ENCODE measurements around the gene CDYL.

CDYL gene

GRCh38 chr6:4916954-4917561 lies 140.9 kb downstream of the CDYL start:
- Histone ChIP-seq H3K9me2 (ENCODE audit: low read depth, low read length) (no peaks in the 10 kb centered on the region), H3K36me3 (ENCODE audit: insufficient read depth, low read length) (no peaks in the 10 kb centered on the region), H2AFZ (ENCODE audit: low read length) (no peak overlapping the region), H4K20me1 (ENCODE audit: insufficient read depth, low read length) (no peaks in the 10 kb centered on the region), H3K9ac (ENCODE audit: low read length) (no peak overlapping the region), H3K4me1 (ENCODE audit: insufficient read depth, low read length, severe bottlenecking) (no peaks in the 10 kb centered on the region), H3K79me2 (ENCODE audit: insufficient read depth, low read length) (no peaks in the 10 kb centered on the region), H3K4me2 (ENCODE audit: low read length) (no peak overlapping the region), H3K4me3 (ENCODE audit: low read depth, low read length, poor library complexity, severe bottlenecking) (no peak overlapping the region), H3K27ac (ENCODE audit: low read depth, low read length, poor library complexity, severe bottlenecking) (no peak overlapping the region), H3F3A (ENCODE audit: insufficient read depth, low read length) (no peaks in the 10 kb centered on the region), H3K9me3 (ENCODE audit: low read length) (no peaks in the 10 kb centered on the region), H3K27me3 (ENCODE audit: insufficient read depth, low read length) (no peaks in the 10 kb centered on the region)
- no peak for TF ChIP-seq EZH2 (IDR thresholded peaks at IDR 0.05; ENCODE audit: borderline replicate concordance, low read length)
- TF ChIP-seq CTCF (IDR thresholded peaks at IDR 0.05; ENCODE audit: low read length) = no peak

DNA sequence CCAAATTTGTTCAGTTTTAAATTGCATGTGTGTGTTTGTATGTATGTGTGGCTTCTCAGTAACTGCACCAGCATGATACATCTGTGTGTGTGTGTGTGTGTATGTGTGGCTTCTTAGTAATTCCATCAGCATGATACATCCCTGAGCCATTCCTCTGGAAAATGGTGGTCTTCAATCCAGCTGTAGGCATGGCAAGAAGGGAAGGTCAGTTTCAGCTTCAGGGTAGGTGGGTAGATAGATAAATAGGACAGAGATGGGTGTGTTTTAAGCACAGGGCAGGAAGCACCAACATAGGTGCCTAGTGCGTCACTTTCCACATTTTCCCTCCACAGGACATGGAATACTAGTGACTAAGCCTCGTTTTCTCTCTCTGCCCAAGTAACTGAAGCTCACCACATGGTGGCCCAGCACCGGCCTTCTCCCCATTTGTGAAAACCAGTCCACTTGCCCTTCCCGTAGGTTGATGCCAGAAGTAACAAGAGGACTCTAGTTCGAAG lies 144.8 kb downstream of the CDYL start:
- no peak overlapping the region for H3K27ac ChIP-seq (ENCODE audit: low read depth, low read length, poor library complexity, severe bottlenecking)
- H3F3A ChIP-seq (ENCODE audit: insufficient read depth, low read length) = no peaks in the 10 kb centered on the region
- no peak for TF ChIP-seq EZH2 (IDR thresholded peaks at IDR 0.05; ENCODE audit: borderline replicate concordance, low read length)
- TF ChIP-seq CTCF (IDR thresholded peaks at IDR 0.05; ENCODE audit: low read length) = no peak
- H3K9me2 ChIP-seq (ENCODE audit: low read depth, low read length) = no peaks in the 10 kb centered on the region
- no peaks in the 10 kb centered on the region for H4K20me1 ChIP-seq (ENCODE audit: insufficient read depth, low read length)
- no peaks in the 10 kb centered on the region for H3K4me1 ChIP-seq (ENCODE audit: insufficient read depth, low read length, severe bottlenecking)
- no peaks in the 10 kb centered on the region for H3K79me2 ChIP-seq (ENCODE audit: insufficient read depth, low read length)
- no peak overlapping the region for H3K9ac ChIP-seq (ENCODE audit: low read length)
- no peaks in the 10 kb centered on the region for H3K27me3 ChIP-seq (ENCODE audit: insufficient read depth, low read length)
- no peak overlapping the region for H3K4me3 ChIP-seq (ENCODE audit: low read depth, low read length, poor library complexity, severe bottlenecking)
- H3K36me3 ChIP-seq (ENCODE audit: insufficient read depth, low read length) = no peaks in the 10 kb centered on the region
- H3K4me2 ChIP-seq (ENCODE audit: low read length) = no peak overlapping the region
- no peak overlapping the region for H2AFZ ChIP-seq (ENCODE audit: low read length)
- H3K9me3 ChIP-seq (ENCODE audit: low read length) = no peaks in the 10 kb centered on the region

- Histone ChIP-seq H3K36me3 (ENCODE audit: insufficient read depth, low read length) (no peaks in the 10 kb centered on the region), H2AFZ (ENCODE audit: low read length) (no peak overlapping the region), H3K9me2 (ENCODE audit: low read depth, low read length) (no peaks in the 10 kb centered on the region), H3K4me1 (ENCODE audit: insufficient read depth, low read length, severe bottlenecking) (no peaks in the 10 kb centered on the region), H3K9ac (ENCODE audit: low read length) (no peak overlapping the region), H3K4me2 (ENCODE audit: low read length) (no peak overlapping the region), H3K4me3 (ENCODE audit: low read depth, low read length, poor library complexity, severe bottlenecking) (no peak overlapping the region), H3K79me2 (ENCODE audit: insufficient read depth, low read length) (no peaks in the 10 kb centered on the region), H3F3A (ENCODE audit: insufficient read depth, low read length) (no peaks in the 10 kb centered on the region), H3K27ac (ENCODE audit: low read depth, low read length, poor library complexity, severe bottlenecking) (no peak overlapping the region), H3K9me3 (ENCODE audit: low read length) (no peaks in the 10 kb centered on the region), H3K27me3 (ENCODE audit: insufficient read depth, low read length) (no peaks in the 10 kb centered on the region), H4K20me1 (ENCODE audit: insufficient read depth, low read length) (no peaks in the 10 kb centered on the region)
- no peak for TF ChIP-seq EZH2 (IDR thresholded peaks at IDR 0.05; ENCODE audit: borderline replicate concordance, low read length)
- TF ChIP-seq CTCF (IDR thresholded peaks at IDR 0.05; ENCODE audit: low read length) = no peak
Observed at GRCh38 chr6:4922488-4923037, 146.4 kb downstream of the CDYL start.
